ENCODE data around the gene IL17B.

The IL17B gene

DNA sequence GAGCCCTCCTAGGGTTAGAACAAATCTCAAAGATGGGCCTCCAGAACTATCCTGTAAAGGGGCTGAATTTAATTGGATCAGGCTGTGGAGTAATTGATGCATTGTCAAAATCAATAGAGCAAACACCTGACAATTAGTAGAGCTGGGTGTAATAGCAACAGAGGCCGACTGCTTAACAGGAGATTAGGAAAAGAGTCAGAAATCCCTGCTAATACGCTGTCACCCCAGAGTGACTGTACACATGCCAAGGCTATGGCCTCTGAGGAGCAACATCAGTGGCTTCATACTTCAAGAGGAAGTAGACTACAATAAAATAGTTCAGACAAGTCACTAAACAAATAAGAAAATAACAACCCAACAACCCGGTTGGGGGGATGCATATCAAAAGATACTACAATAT, 52.5 kb downstream of the IL17B start:
- H3K9me3 ChIP-seq (ENCODE audit: control insufficient read depth, low read length) = peaks cover 4% of the 10 kb centered on the region
- 87% methylated on average over 3 of the region's 3 CpGs; no CpG with 5 or more reads in 1 of the 2 experiments for WGBS, 2 experiments (ENCODE audit: insufficient coverage in 2 of 2)
- H3K36me3 ChIP-seq (ENCODE audit: control insufficient read depth, insufficient read depth, low read length) = peaks cover 16% of the 10 kb centered on the region
- no peak overlapping the region for H3K4me3 ChIP-seq (ENCODE audit: extremely low read depth, insufficient read depth, low read length, poor library complexity, severe bottlenecking)
- H3K4me1 ChIP-seq (ENCODE audit: control insufficient read depth, insufficient read depth, low read length, poor library complexity, severe bottlenecking) = peaks cover 8% of the 10 kb centered on the region
- no peak overlapping the region for H3K27ac ChIP-seq (ENCODE audit: low read depth, low read length, severe bottlenecking)

DNA sequence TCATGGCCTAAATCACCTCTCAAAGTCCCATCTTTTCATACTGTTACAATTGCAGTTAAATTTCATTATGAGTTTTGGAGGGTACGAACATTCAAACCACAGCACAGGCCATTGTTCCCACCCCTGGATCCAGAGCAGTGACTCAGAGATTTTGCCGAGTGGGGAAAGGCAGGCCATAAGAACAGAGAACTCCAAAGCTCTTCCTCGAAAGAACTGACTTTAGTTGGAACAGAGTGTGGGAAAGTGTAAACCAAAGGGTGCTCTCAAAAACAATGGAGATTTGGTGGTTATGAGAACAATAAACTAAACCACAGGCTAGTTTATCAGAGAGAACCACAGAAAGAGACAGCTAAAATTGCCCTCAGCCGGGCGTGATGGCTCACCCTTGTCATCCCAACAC, 53.2 kb downstream of the IL17B start:
- Histone ChIP-seq H3K36me3 (ENCODE audit: control insufficient read depth, insufficient read depth, low read length) (peaks cover 16% of the 10 kb centered on the region), H3K9me3 (ENCODE audit: control insufficient read depth, low read length) (peaks cover 4% of the 10 kb centered on the region), H3K27ac (ENCODE audit: low read depth, low read length, severe bottlenecking) (no peak overlapping the region), H3K4me1 (ENCODE audit: control insufficient read depth, insufficient read depth, low read length, poor library complexity, severe bottlenecking) (peaks cover 15% of the 10 kb centered on the region), H3K4me3 (ENCODE audit: extremely low read depth, insufficient read depth, low read length, poor library complexity, severe bottlenecking) (no peak overlapping the region)
- 94 to 95% methylated on average over 4 of the region's 5 CpGs for whole genome bisulfite sequencing, 2 experiments (ENCODE audit: insufficient coverage in 2 of 2)

DNA sequence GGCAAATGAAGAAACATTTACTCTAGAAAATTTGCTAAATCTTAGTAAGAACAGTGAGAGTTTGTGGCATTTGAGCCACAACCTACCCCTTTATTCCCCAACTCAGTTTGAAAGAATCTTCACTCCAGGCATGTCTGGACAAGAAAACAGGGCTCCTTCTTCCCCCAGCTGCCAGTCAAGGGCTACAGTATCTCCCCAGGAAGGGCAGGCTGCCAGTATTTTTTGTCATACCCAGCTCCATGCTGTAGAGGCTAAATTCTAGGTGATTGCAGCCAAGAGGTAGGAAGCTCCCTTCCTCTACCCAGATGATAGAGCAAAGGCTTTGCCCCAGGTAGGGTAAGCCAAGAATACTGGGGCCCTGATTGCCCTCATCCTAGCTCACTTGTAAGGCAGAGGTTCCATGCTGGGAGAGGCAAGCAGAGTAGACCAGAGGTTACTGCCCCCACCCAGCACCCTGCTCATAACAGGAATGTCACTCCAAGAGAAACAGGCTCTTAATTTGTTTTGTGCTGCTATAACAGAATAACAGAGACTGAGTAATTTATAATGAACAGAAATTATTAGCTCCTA, 53.8 kb downstream of the IL17B start:
- H3K4me1 ChIP-seq (ENCODE audit: control insufficient read depth, insufficient read depth, low read length, poor library complexity, severe bottlenecking) = peaks cover 21% of the 10 kb centered on the region

DNA sequence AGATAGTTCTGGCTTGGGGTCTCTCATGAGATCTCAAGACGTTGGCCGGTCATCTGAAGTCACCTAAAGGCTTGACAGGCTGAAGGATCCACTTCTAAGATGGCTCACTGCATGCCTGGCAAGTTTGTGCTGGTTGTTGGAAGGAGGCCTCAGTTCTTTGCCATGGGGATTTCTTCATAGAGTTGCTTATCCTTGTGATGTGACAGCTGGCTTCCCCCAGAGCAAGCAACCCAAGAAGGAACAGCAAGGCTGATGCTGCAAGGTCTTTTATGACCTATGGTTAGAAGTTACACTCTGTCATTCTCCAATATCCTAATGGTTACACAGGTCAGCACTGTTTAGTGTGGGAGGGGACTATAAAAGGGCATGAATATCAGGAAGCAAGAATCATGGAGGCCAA, 54.5 kb downstream of the IL17B start:
- Histone ChIP-seq H3K9me3 (ENCODE audit: control insufficient read depth, low read length) (peaks cover 4% of the 10 kb centered on the region), H3K27ac (ENCODE audit: low read depth, low read length, severe bottlenecking) (no peak overlapping the region), H3K36me3 (ENCODE audit: control insufficient read depth, insufficient read depth, low read length) (peaks cover 22% of the 10 kb centered on the region), H3K4me3 (ENCODE audit: extremely low read depth, insufficient read depth, low read length, poor library complexity, severe bottlenecking) (no peak overlapping the region), H3K4me1 (ENCODE audit: control insufficient read depth, insufficient read depth, low read length, poor library complexity, severe bottlenecking) (peaks cover 23% of the 10 kb centered on the region)
- 100% methylated on average over 2 of the region's 2 CpGs for WGBS, 2 experiments (ENCODE audit: insufficient coverage in 2 of 2)

More for the DNA sequence above, 53.8 kb downstream of the IL17B start:
- Histone ChIP-seq H3K36me3 (ENCODE audit: control insufficient read depth, insufficient read depth, low read length) (peaks cover 17% of the 10 kb centered on the region), H3K4me3 (ENCODE audit: extremely low read depth, insufficient read depth, low read length, poor library complexity, severe bottlenecking) (no peak overlapping the region), H3K9me3 (ENCODE audit: control insufficient read depth, low read length) (peaks cover 4% of the 10 kb centered on the region), H3K27ac (ENCODE audit: low read depth, low read length, severe bottlenecking) (no peak overlapping the region)

Data from mesodermal cell (in vitro differentiated cells).